Body of pancreas (tissue), 4 donors: Measurements from ENCODE around the gene PEPD. TPM values are rescaled to one million over a fixed set of nuclear protein-coding genes. Genes with fewer than 3 reads are reported as not detected.

Experiments
- ATAC-seq: fragments of 150-250 bp; one replicate; pipeline ENCODE4 v1.9.1; 2016
- DNase-seq, 4 donors: peaks; one replicate each; pipeline ENCODE4 v3.0.0-alpha.2; 2019
- H3K27ac ChIP-seq, 4 donors: fragments of 200-600 bp; sonication (generic); 1 replicate in 3 of 4; 2 replicates in 1 of 4; pipeline versions ENCODE4 v1.5.1 to v1.6.1; 2016 to 2019; ENCODE audit warnings: mild to moderate bottlenecking in 1 of 4, mixed read lengths in 1 of 4, moderate library complexity in 1 of 4
- H3K27me3 ChIP-seq, 2 donors: fragments of 200-600 bp; sonication (generic); one replicate each; pipeline ENCODE4 v1.6.0; 2016; ENCODE audit warnings: mild to moderate bottlenecking in 1 of 2
- H3K36me3 ChIP-seq, 2 donors: fragments of 200-600 bp; sonication (generic); replicated peaks in 1 of 2; 2 replicates each; pipeline ENCODE4 v1.5.1; 2016; ENCODE audit warnings: low read depth in 2 of 2; ENCODE audit not compliant: insufficient read depth in 1 of 2
- H3K4me1 ChIP-seq: fragments of 200-600 bp; sonication (generic); one replicate; pipeline ENCODE4 v1.6.0; 2016
- H3K4me3 ChIP-seq, 2 donors: fragments of 200-600 bp; sonication (generic); 1 replicate in 1 of 2; 2 replicates in 1 of 2; pipeline ENCODE4 v1.5.1; 2016 to 2019
- H3K9me3 ChIP-seq, 3 donors: fragments of 200-600 bp; sonication (generic); 1 replicate in 2 of 3; 2 replicates in 1 of 3; pipeline ENCODE4 v1.5.1; 2016
- POLR2A ChIP-seq, 3 donors: fragments of 450-650 bp; IDR thresholded peaks; one replicate each; pipeline ENCODE4 v1.6.1; 2016; ENCODE audit warnings: antibody characterized with exemption in 3 of 3, mild to moderate bottlenecking in 2 of 3
- WGBS, 2 donors: methylation state at CpG; one replicate each; pipeline ENCODE4 v1.1.5; 2017; 5-methylcytosine and 5-hydroxymethylcytosine counted together
- intact Hi-C: fragments of 100-400 bp; cut with DNase I; formaldehyde crosslinking; loops from one replicate; pipeline ENCODE4 v1.15.1; 2023
- total RNA-seq, 2 donors: library from RNA; depleted of rRNA; stranded (reverse); fragments of >200 nt; gene quantifications; one replicate each; pipeline ENCODE4 v1.1.0, GENCODE V29; 2016
- TF ChIP-seq, protein P1 (sequence below), 7 experiments: fragments of 450-650 bp in 4 of 7; fragments of 200-600 bp in 3 of 7; sonication (generic) in 3 of 7; IDR thresholded peaks; one replicate each; pipeline ENCODE4 v1.5.1; 2016 to 2019; ENCODE audit warnings: antibody characterized with exemption in 7 of 7

Gene PEPD
- total RNA-seq, 2 donors from 2014 or later: 33.2 to 54.7 TPM

DNA sequence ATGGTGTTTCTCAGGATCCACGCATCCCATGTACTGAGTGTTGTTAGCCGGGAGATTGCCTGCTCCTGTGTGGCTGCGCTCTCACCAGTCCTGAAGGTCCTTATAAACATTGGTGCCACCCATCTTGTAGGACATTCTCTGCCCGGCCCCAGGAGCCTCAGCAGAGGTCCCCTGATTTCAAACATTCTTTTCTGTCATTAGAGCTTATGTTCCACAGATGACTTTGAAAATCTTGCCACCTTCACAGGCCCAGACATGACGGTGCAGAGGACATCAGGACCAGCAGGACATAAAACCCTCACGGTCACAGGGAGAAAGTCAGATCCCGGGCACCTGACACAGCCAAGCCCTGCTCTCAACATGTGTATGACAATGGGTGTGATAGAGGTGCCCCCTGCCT, 33.2 kb upstream of the PEPD start:
- TF ChIP-seq POLR2A (IDR thresholded peaks at IDR 0.05): no peak
- TF ChIP-seq, protein P1, sequence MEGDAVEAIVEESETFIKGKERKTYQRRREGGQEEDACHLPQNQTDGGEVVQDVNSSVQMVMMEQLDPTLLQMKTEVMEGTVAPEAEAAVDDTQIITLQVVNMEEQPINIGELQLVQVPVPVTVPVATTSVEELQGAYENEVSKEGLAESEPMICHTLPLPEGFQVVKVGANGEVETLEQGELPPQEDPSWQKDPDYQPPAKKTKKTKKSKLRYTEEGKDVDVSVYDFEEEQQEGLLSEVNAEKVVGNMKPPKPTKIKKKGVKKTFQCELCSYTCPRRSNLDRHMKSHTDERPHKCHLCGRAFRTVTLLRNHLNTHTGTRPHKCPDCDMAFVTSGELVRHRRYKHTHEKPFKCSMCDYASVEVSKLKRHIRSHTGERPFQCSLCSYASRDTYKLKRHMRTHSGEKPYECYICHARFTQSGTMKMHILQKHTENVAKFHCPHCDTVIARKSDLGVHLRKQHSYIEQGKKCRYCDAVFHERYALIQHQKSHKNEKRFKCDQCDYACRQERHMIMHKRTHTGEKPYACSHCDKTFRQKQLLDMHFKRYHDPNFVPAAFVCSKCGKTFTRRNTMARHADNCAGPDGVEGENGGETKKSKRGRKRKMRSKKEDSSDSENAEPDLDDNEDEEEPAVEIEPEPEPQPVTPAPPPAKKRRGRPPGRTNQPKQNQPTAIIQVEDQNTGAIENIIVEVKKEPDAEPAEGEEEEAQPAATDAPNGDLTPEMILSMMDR (IDR thresholded peaks at IDR 0.05): no peak
- no peak overlapping the region for H3K27ac ChIP-seq
- no peak overlapping the region for H3K4me3 ChIP-seq
- H3K4me1 ChIP-seq: no peaks in the 10 kb centered on the region
- 66 to 69% methylated on average over 7 of the region's 7 CpGs for WGBS, 2 donors
- no peaks in the 10 kb centered on the region for H3K36me3 ChIP-seq
- ATAC-seq (no peak), DNase-seq (no peak)
- no peaks in the 10 kb centered on the region for H3K27me3 ChIP-seq
- intact Hi-C loops: no loop called here
- H3K9me3 ChIP-seq: no peaks in the 10 kb centered on the region

- Histone ChIP-seq H3K4me3 (no peak overlapping the region), H3K36me3 (no peaks in the 10 kb centered on the region), H3K27me3 (no peaks in the 10 kb centered on the region), H3K27ac (no peak overlapping the region), H3K4me1 (no peaks in the 10 kb centered on the region), H3K9me3 (no peaks in the 10 kb centered on the region)
- TF ChIP-seq, protein P1 (IDR thresholded peaks at IDR 0.05): no peak
- TF ChIP-seq POLR2A (IDR thresholded peaks at IDR 0.05): no peak
- ATAC-seq (no peak), DNase-seq (no peak)
- WGBS, 2 donors: 70 to 75% methylated on average over 6 to 9 of the region's 9 CpGs
- intact Hi-C loops: no loop called here
Measured at GRCh38 chr19:33554391-33554790, 32.8 kb upstream of the PEPD start.

- Histone ChIP-seq H3K36me3 (no peaks in the 10 kb centered on the region), H3K27ac (no peak overlapping the region), H3K4me1 (no peaks in the 10 kb centered on the region), H3K4me3 (no peak overlapping the region), H3K27me3 (no peaks in the 10 kb centered on the region), H3K9me3 (no peaks in the 10 kb centered on the region)
- TF ChIP-seq POLR2A (IDR thresholded peaks at IDR 0.05): no peak
- TF ChIP-seq, protein P1 (IDR thresholded peaks at IDR 0.05): no peak
- no peak for ATAC-seq
- no peak for DNase-seq
- 67 to 70% methylated on average over 10 to 17 of the region's 17 CpGs for WGBS, 2 donors
- intact Hi-C loops: no loop called here
Measured at GRCh38 chr19:33553530-33554310, 32.1 kb upstream of the PEPD start.

DNA sequence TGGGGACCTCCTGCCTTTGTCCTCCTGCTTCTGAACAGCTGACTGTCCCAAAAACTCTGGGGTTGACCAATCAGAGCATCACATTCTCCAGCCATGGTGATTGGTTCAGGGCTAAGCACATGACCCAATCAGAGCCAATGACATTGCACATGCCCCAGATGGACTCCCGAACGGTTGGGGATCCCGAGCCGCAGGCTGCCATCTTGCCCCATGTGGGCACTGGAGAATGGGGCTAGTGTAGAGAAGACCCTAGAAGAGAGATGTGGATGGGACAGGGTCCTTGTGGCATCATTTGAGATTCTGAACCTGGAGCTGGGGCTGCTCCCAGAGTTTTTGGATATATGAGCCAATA, 31.3 kb upstream of the PEPD start:
- H3K4me3 ChIP-seq: no peak overlapping the region
- TF ChIP-seq, protein P1 (IDR thresholded peaks at IDR 0.05): no peak
- H3K27me3 ChIP-seq: no peaks in the 10 kb centered on the region
- no peaks in the 10 kb centered on the region for H3K36me3 ChIP-seq
- 83 to 91% methylated on average over 4 of the region's 4 CpGs for WGBS, 2 donors
- no peak overlapping the region for H3K27ac ChIP-seq
- no peaks in the 10 kb centered on the region for H3K4me1 ChIP-seq
- H3K9me3 ChIP-seq: no peaks in the 10 kb centered on the region
- DNase-seq (no peak), ATAC-seq (no peak)
- intact Hi-C loops: no loop called here
